ENCODE results near the gene ZFP3.
A peak's percentile ranks its signal among the peaks of the same experiment; 100 is the strongest.
"Not testable (repeated sequence)": the region's sequence is repeated elsewhere in the genome, so short reads cannot be mapped to it uniquely, and the experiment has no call there.

Gene ZFP3

DNA sequence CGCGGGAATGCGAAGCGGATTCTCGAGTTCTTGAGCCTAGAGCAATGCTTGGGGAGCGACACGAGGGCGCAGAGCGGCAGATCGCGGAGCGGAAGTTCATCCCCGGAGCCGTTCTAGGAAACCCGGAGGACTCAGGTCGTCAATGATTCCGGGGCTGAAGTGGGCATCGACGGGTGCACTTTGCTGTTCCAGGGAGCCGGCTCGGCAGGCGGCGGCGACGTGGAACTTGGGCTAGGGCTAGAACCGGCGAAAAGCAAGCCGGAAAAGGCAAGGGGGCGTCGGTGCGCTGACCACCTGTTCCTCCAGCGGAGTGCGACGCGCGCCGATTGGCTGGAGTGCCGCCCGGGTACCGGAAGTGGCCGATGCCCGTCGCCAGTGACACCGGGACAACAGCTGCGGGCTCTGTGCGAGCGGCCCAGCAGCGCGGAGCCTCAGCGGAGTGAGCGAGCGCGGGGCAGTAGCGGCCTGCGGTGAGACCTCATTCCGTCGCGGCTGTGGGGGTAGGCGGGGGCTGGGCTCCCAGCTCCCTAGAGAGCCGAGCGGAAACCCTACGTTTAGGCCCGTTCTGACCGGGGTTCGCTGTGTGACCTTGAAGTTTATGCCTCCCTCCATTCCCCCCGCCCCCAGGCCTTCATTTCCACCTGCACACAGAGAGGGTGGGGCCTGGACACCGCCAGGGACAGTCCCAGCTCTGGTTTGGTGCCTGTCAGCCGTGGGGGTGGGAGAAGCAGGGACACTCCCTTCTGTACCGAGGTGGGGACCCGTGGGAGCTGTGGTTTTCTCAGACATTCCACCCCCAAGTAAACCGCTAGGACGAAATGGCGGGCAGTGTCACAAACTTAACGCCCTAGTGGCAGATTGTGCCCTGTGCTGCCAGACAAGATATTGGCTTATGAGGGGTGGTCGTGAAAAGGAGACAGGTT is at the start of gene ZFP3:
TSS of gene ZFP3 (plus strand) at position 362 of the 923 bp plus-strand sequence. CDS start 13,038 bp downstream, outside the sequence.
- DNase-seq (ENCODE audit: extremely low read depth in 1 of 2, low read depth in 1 of 2), result peak; percentile 62 to 74

DNA sequence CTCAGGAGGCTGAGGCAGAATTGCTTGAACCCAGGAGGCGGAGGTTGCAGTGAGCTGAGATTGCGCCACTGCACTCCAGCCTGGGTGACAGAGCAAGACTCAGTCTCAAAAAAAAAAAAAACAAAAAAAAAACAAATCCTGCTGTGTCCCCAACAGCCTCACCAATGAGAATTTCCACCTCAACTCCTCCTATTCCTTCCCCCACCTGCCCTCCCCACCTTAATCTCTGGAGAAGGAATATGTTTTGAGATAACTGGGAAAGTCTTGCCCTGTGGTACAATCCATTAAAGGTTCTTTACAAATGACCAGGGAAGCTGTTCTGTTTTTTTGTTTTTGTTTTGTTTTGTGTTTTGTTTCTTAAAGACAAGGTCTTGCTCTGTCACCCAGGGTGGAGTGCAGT is 48.1 kb upstream of the ZFP3 start:
- not testable (repeated sequence) for DNase-seq (ENCODE audit: extremely low read depth in 1 of 2, low read depth in 1 of 2)

DNA sequence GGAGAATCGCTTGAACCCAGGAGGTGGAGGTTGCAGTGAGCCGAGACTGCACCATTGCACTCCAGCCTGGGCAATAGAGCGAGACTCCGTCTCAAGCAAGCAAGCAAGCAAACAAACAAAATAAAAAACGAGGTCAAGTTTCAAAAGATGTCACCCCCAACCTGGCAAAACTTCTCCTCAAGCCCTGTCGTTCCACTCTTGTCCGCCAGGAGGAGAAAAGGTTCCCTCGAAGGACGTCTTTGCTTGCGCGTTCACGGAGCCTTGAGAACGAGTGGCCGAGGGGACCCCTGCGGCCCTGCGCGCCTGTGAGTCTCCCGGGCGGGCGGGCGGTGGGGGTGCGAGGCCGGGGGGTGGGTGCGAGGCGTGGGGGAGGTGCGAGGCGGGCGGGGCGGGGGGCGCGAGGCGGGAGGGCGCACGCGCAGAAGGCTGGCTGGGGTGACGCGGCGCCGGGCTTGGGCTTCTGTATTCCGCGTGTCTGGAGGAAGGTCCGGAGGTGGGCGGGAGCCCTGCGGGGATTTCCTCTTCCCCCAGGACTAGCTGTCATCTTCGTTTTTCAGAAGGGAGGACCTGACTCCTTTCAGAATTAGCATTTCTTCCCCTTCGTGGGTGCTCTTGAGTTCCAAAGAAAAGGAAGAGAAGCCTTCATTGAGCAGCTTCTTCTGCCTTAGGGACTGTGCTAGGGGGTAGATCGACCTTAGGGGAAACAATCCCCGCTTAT is 46.7 kb upstream of the ZFP3 start:
- peak; percentile 71 to 82 for DNase-seq (ENCODE audit: extremely low read depth in 1 of 2, low read depth in 1 of 2)

DNA sequence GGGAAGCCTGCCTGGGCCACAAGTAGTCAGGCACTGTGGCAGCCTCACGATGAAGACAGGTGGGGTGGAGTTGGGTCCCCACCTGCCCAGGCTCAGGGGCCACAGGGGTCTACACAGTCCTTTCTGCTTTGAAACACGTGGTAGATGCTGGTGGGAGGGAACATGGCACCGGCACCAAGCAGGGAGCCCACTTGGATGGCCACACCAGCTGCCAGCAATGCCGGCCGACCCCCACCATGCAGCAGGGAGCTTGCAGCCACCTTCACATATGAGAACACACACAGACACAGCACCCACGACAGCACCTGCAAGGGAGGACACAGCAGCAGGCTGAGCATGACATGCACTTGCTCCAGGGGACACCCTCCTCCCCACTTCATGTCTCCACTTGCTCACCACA is 45.4 kb upstream of the ZFP3 start:
- no peak for DNase-seq (ENCODE audit: extremely low read depth in 1 of 2, low read depth in 1 of 2)

DNA sequence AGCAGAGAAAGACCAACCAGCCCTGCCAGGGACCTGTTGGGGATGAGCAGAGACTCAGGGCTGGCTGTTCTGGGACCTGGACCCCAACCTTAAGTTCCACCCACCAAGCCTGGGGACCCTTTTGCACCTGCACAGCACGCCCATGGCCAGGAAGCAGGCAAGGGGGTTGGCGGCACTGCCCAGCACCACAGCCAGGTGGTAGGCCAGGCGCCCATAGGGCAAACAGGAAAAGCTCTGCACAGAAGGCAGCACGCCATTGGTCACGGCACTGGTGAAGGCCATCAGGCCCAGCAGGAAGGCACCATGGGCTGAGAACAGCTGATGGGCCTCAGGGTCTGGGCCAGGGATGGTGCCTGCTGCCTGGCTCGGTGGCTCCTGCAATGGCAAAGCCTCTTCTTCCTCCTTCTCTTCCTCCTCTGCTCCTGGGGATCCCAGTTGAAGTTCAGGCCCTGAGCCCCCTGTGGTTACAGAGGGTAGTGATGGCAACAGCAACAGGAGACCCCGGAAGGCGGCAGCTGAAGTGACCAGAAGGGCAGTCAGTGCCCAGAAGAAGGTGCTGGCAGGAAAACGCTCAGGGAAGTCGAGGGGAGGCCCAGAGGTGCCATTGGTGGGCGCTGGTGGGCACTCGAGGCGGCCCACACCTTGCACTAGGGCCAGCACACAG is 44.8 kb upstream of the ZFP3 start:
- no peak for DNase-seq (ENCODE audit: extremely low read depth in 1 of 2, low read depth in 1 of 2)

DNA sequence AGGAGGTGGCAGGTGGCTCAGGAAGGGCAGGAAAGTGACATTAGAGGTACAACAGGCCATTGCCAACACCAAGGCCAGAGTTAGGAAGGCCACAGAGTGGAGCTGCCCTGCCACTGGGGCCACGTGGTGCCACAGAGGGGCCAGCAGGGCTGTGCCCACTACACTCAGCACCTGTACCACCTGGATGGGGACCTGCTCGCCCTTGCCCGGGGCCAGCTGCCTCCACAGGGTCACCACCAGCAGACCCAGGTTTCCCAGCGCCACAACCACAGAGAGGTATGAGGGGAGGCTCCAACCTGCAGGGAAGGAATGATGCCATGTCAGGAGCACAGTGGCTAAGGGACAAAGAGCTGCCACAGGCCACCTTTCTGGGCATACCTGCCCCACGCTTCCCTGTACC is 44.2 kb upstream of the ZFP3 start:
- no peak for DNase-seq (ENCODE audit: extremely low read depth in 1 of 2, low read depth in 1 of 2)

DNA sequence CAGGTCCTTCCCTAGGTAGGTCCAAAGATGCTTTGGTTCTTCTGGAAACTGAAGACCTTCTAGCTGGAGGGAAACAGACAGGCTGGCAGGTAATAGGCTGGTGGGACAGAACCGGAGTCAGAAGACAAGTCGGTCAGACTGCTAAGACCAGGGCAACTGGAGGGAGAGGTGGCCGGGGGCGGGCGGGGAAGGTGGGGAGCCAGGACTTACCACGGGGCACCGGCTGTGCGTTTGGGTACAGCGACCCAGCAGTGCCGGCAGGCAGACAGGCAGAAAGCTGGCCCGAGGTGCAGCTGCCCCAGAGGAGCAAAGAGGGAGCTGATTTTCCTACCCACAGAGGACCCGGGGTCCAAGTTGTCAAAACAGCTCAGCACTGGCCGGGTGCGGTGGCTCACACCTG is 43.6 kb upstream of the ZFP3 start:
- DNase-seq (ENCODE audit: extremely low read depth in 1 of 2, low read depth in 1 of 2), result no peak

DNA sequence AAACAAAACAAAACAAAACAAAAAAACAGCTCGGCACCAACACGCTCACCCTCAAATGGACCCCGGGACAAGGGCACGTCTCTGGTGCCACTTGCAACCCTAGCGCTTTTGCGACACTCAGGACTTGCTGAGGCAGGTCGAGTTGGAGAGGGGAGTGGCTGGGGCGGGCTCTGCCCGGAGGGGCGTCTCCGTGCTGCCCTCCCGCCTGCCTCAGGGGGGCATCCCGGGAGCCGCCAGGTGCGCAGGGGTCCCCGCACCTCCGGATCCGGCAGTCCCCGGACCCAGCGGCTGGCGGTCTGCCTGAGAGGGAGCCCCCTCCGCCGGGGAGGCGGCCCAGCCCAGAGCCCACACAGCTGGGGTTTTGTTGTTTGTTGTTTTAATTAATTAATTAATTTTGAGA is 43.0 kb upstream of the ZFP3 start, which contains the start of gene SLC52A1:
TSS of gene SLC52A1 (minus strand) at position 112 of the 400 bp plus-strand sequence. CDS start 820 bp downstream, outside the sequence.
- no peak for DNase-seq (ENCODE audit: extremely low read depth in 1 of 2, low read depth in 1 of 2)

DNA sequence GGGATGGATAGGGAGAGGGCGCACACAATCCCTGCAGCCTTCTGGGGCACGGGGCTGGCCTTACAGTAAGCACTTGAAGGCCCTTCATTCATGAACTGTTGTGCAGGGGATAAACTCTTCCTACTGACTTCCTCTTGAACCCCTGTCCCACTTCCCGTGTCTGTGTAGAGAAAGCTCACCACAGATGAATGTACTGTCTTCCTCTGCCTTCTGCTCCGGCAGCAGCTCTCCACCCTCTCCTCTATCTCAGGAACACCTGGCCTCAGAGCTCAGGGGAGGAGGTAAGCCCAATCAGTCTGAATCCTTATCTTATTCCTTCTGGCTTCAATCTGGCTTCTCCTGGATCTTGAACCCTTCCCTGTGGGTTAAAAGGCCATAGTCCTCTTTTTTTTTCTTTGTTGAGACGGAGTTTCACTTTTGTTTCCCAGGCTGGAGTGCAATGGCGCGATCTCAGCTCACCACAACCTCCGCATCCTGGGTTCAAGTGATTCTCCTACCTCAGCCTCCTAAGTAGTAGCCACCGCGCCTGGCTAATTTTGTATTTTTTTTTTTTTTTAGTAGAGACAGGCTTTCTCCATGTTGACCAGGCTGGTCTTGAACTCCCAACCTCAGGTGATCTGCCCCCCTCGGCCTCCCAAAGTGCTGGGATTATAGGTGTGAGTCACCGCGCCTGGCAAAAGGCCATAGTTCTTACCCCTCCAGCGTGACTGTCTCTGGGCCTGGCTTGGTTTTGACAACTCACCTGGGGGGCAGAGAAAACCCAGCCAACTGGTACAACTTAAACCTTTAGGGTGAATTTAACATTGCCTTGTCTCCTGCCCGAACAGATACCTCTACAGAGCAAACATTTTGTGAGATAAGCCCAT is 35.9 kb upstream of the ZFP3 start:
- no peak for DNase-seq (ENCODE audit: extremely low read depth in 1 of 2, low read depth in 1 of 2)

DNA sequence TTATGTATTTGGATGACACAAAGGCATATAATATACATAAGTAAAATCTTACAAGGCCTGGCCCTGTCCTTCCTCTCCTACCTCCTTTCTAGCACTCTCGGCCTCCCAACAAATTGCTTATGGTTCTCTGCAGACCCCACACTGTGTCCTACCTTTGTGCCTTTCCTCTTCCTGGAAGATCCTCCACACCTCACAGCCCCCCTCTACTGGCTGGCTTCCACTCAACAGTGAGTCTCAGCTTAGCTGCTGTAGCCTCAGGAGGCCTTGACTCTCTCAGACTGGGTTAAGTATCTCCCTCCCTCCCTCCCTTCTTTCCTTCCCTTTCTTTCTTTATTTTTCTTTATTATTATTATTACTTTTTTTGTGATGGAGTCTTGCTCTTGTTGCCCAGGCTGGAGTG is 34.7 kb upstream of the ZFP3 start:
- DNase-seq (ENCODE audit: extremely low read depth in 1 of 2, low read depth in 1 of 2), result no peak

DNA sequence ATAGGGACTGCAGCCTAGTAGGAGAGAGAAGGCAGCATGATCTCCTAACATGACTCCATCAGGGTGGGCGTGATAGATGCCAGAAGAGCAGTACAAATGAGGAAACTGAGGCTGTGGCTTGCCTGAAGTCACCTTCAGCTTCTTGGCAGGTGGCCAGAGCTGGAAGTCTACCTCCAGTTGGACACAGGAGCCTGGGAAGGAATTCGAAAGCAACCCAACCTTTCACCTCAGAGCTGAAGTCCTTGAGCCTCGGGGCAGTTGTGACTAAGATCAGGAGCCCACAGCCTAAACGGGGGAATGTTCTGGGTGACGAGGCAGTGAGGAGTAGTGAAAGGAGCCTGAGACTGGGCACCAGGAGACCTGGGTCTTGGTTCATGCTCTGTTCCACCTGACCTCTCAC is 33.6 kb upstream of the ZFP3 start:
- DNase-seq (ENCODE audit: extremely low read depth in 1 of 2, low read depth in 1 of 2), result no peak

DNA sequence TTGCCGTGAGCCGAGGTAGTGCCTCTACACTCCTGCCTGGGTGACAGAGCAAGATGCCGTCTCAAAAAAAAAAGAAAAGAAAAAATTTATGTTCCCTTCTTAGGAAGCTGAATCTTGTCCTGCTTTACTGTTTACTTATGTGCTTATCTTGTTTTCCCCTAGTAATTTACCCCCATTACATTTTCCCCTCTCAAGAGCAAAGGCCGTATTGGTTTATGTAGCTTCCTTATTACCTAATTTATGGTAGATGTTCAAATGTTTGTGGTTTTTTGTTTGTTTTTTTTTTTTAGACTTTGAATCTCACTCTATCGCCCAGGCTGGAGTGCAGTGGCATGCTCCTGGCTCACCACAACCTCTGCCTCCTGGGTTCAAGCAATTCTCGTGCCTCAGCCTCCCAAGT is 32.8 kb upstream of the ZFP3 start:
- DNase-seq (ENCODE audit: extremely low read depth in 1 of 2, low read depth in 1 of 2), result no peak

DNA sequence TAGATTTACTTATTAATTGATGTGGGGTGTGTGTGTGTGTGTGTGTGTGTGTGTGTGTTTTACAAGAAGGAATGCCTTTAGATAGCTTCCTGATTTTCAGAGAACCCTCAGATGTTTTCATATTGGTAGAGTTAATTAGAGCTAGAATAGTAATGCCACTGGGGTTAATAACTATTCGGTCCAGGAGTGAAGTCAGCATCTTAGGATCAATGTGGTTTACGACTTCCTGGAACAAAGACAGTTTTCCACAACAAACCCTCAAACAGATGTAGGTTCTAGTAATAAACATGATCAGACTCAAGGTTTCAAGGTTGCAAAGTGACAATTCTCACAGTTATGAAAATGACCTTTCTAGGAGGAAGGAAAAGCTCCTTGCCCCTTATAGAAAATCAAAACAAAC is 30.8 kb upstream of the ZFP3 start:
- no peak for DNase-seq (ENCODE audit: extremely low read depth in 1 of 2, low read depth in 1 of 2)

DNA sequence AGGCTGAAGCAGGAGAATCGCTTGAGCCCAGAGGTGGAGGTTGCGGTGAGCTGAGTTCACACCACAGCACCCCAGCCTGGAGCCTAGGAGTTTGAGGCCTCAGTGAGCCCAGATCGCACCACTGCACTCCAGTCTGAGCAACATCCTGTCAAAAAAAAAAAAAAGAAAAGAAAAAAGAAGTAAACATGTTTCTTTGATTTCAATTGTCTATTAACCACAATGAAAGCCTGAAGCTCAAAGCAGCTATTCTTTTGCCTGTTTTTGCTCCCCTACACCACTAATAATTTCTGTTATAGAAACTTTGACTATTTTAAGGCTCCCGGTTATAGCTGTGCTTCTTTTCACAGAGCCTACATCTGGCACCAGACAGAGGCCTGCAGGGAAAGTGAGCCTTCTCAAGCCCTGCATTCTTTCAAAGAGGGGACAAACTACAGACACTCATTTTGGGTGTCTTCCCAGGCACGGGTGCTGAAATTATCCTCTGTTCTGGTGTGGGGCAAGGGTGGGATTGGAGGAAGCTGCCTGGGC is 28.9 kb upstream of the ZFP3 start:
- no peak for DNase-seq (ENCODE audit: extremely low read depth in 1 of 2, low read depth in 1 of 2)

DNA sequence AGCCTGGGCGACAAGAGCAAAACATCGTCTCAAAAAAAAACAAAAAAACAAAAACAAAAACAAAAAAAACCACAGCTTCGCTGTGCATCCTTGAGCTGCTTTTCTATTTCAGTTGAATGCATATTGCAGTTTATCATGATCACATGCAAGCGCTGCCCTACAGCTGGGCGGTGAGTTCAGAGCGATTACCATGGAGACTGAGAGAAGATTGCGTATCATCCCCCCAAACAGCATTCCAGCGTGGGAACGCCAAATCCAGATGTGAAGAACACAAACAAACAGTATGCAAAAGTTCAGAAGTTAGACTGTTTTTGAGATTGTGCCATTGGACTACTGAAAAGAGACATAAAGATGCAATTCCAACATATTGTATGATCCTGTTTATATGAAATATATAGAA is 28.0 kb upstream of the ZFP3 start:
- DNase-seq (ENCODE audit: extremely low read depth in 1 of 2, low read depth in 1 of 2), result no peak

DNA sequence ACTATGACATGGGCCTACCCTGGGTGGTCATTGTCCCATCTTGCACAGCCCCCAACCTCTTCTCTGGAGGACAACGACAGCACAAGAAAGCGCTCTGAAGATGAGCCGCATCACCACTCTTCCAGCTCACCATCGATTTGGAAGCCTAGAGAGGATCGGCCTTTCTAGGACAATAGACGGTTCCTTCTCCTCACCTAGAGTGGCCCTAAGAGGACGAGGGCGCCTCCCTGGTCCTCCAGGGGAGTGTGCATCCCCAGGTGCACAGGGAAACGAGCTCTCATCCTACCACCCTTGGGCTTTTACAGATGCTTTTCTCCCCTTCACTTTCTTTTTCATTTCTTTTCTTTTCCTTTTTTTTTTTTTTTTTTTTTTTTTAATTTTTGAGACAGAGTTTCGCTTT is 22.7 kb upstream of the ZFP3 start:
- no peak for DNase-seq (ENCODE audit: extremely low read depth in 1 of 2, low read depth in 1 of 2)

DNA sequence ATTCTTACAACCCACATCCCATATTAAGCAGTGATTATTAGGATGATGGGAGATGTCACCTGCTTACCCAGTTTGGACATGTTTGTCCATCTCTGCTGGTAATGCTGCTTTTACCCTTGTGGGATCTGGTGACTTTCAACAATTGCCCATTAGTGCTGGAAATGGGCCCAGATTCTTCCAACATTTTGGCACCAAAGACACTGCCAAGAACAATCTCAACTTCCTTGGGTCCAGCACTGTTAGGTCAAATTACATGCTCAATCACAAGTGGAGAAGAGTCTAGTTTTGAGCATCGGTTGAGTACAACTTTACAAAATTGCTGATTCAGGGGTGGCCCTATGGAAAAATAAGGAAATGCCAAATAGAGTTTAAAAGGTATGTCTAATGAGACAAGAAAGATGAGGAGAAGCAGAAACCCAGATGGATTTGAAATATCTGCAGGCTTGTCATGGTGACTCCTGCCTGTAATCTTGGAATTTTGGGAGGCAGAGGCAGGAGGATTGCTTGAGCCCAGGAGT is 13.0 kb upstream of the ZFP3 start:
- no peak for DNase-seq (ENCODE audit: extremely low read depth in 1 of 2, low read depth in 1 of 2)

DNA sequence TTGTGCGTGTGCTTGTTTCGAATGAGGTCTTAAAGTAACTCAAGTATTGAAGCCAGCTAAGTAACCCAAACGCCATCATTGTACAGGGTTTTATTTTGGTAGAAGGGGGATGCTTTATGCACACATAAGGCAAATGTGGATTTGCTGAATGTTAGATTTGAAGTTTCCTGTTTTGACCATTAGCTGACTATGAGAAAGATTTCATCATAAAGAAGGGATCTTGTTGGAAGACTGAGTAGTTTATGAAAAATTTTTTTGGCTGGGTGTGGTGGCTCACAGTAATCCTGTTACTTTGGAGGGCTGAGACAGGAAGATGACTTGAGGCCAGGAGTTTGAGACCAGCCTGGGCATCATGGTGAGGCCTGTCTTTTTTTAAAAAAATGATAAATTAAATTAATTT is 10.0 kb upstream of the ZFP3 start:
- DNase-seq (ENCODE audit: extremely low read depth in 1 of 2, low read depth in 1 of 2), result no peak

DNA sequence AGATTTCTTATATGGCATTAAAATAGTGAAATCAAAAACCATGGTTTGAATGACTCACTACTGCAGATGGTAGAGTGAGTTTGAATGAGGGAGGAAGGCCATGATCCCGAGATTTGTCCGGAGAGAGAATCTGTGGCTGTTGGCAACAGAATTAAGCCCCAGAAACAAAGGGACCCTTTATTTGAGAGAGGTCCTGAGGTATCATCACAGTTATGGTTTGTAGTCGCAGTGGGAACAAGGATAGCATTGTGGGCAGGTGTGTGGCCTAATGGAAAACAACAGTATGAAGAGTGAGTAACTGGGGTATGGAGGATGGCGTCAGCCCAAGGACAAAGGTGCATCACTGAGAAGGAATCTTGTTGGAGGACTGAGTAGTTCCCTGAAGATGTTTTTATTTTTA is 8.5 kb upstream of the ZFP3 start:
- no peak for DNase-seq (ENCODE audit: extremely low read depth in 1 of 2, low read depth in 1 of 2)

DNA sequence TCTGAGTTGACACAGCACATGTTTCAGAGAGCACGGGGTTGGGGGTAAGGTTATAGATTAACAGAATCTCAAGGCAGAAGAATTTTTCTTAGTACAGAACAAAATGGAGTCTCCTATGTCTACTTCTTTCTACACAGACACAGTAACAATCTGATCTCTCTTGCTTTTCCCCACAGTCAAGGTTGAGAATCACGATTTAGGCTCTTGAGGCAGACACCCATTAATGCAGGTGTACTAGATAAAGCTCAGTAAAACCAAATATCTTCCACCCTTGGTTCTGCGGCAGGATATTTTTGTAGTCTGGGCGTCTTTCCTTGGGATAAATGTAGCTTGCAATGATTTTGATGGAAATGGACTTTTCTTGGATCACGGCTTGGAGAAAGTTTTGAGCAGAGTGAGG is 2.8 kb upstream of the ZFP3 start:
- not testable (repeated sequence) for DNase-seq (ENCODE audit: extremely low read depth in 1 of 2, low read depth in 1 of 2)

Data from stimulated activated CD8-positive, alpha-beta memory T cell treated with anti-CD3 and anti-CD28 coated beads, Interleukin-7, amount 100 ng/mL, for 48 hours (primary cell).